HCT116 (cell line): ENCODE measurements around the gene ACCS.

Source experiments
- CTCF ChIP-seq, 3 experiments: fragments of 200-600 bp in 1 of 3; sonication (generic) in 1 of 3; IDR thresholded peaks in 2 of 3; conservative IDR thresholded peaks in 1 of 3; 2 replicates each; pipeline ENCODE4 v1.5.1; 2012 to 2017; ENCODE audit warnings: low read depth in 2 of 3, low read length in 2 of 3, antibody characterized with exemption in 1 of 3, borderline replicate concordance in 1 of 3, control low read depth in 1 of 3, mild to moderate bottlenecking in 1 of 3, mixed read lengths in 1 of 3, mixed run types in 1 of 3, moderate library complexity in 1 of 3; ENCODE audit not compliant: insufficient read depth in 1 of 3
- EZH2 ChIP-seq: fragments of 200-600 bp; sonication (generic); IDR thresholded peaks from 2 replicates; pipeline ENCODE4 v1.6.1; 2017; ENCODE audit warnings: antibody characterized with exemption, mixed run types
- EZH2phosphoT487 ChIP-seq: fragments of 200-600 bp; IDR thresholded peaks from 2 replicates; pipeline ENCODE4 v1.6.1; 2018; ENCODE audit warnings: antibody characterized with exemption, borderline replicate concordance
- POLR2AphosphoS5 ChIP-seq: IDR thresholded peaks from 2 replicates; pipeline ENCODE4 v1.6.1; 2011; ENCODE audit warnings: mild to moderate bottlenecking, low read depth, low read length, moderate library complexity
- SRF ChIP-seq: IDR thresholded peaks from 2 replicates; pipeline ENCODE4 v1.6.1; 2012; ENCODE audit warnings: low read depth
- ZBTB33 ChIP-seq: IDR thresholded peaks from 2 replicates; pipeline ENCODE4 v1.6.1; 2011; ENCODE audit warnings: mild to moderate bottlenecking, low read length, moderate library complexity; ENCODE audit not compliant: insufficient replicate concordance; ENCODE audit errors: extremely low read depth
- ZFX ChIP-seq: fragments of 450-650 bp; IDR thresholded peaks from 2 replicates; pipeline ENCODE4 v1.6.1; 2017

GRCh38 chr11:44037658-44037998, 28.4 kb upstream of the ACCS start:
- TF ChIP-seq CTCF (IDR thresholded peaks at IDR 0.05 in 2 of 3, conservative IDR thresholded peaks at IDR 0.05 in 1 of 3; ENCODE audit: borderline replicate concordance in 1 of 3, insufficient read depth in 1 of 3, low read depth in 2 of 3, low read length in 2 of 3) (no peak; a peak in 1 of 6 replicates), EZH2phosphoT487 (no peak), POLR2AphosphoS5 (no peak), SRF (no peak), ZBTB33 (no peak), ZFX (no peak), EZH2 (no peak)
